NB4 (cell line): ENCODE measurements around the gene NEO1.
"Not testable (repeated sequence)": the region's sequence is repeated elsewhere in the genome, so short reads cannot be mapped to it uniquely, and the experiment has no call there.

ENCODE experiments used
- DNase-seq: peaks from one replicate; pipeline ENCODE4 v3.0.0; 2010; ENCODE audit warnings: low read depth
- H3K4me3 ChIP-seq: one replicate; pipeline ENCODE4 v1.5.1; 2011; ENCODE audit warnings: mild to moderate bottlenecking, low read depth, low read length, moderate library complexity
- MYC ChIP-seq: IDR thresholded peaks from 2 replicates; pipeline ENCODE4 v1.6.1; 2011; ENCODE audit warnings: low read depth, low read length
- POLR2A ChIP-seq: IDR thresholded peaks from 2 replicates; pipeline ENCODE4 v1.6.1; 2011; ENCODE audit warnings: mild to moderate bottlenecking; ENCODE audit not compliant: insufficient read length; ENCODE audit errors: extremely low read depth
- TF ChIP-seq, protein P1 (sequence below): IDR thresholded peaks from one replicate; pipeline ENCODE4 v1.5.1; 2012; ENCODE audit warnings: low read depth, low read length
- TF ChIP-seq, protein P2 (sequence below): IDR thresholded peaks from 2 replicates; pipeline ENCODE4 v1.6.1; 2011; ENCODE audit warnings: low read depth, low read length

NEO1 gene

DNA sequence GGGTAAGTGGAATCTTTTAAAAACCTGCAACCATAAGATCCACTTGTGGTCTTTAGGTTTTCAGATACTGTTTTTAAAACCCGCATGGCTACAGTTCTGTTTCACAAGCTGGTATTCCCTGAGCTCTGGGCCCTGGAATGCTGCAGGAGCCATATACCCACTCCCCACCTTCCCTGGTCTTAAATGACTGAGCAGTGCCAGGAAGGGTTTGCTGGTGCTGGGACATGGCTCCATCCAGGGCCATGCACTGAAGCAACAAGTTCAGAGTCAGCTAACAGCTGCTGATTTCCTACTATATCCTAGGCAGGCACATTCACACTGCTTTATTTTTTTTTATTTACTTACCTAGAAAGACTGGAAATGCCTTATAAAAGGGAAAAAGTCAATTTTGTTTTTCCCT lies 239.2 kb downstream of the NEO1 start:
- TF ChIP-seq, protein P1, sequence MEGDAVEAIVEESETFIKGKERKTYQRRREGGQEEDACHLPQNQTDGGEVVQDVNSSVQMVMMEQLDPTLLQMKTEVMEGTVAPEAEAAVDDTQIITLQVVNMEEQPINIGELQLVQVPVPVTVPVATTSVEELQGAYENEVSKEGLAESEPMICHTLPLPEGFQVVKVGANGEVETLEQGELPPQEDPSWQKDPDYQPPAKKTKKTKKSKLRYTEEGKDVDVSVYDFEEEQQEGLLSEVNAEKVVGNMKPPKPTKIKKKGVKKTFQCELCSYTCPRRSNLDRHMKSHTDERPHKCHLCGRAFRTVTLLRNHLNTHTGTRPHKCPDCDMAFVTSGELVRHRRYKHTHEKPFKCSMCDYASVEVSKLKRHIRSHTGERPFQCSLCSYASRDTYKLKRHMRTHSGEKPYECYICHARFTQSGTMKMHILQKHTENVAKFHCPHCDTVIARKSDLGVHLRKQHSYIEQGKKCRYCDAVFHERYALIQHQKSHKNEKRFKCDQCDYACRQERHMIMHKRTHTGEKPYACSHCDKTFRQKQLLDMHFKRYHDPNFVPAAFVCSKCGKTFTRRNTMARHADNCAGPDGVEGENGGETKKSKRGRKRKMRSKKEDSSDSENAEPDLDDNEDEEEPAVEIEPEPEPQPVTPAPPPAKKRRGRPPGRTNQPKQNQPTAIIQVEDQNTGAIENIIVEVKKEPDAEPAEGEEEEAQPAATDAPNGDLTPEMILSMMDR = no peak
- TF ChIP-seq, protein P2, sequence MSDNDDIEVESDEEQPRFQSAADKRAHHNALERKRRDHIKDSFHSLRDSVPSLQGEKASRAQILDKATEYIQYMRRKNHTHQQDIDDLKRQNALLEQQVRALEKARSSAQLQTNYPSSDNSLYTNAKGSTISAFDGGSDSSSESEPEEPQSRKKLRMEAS = no peak
- no peak for TF ChIP-seq MYC
- no peak for DNase-seq
- no peak overlapping the region for H3K4me3 ChIP-seq

DNA sequence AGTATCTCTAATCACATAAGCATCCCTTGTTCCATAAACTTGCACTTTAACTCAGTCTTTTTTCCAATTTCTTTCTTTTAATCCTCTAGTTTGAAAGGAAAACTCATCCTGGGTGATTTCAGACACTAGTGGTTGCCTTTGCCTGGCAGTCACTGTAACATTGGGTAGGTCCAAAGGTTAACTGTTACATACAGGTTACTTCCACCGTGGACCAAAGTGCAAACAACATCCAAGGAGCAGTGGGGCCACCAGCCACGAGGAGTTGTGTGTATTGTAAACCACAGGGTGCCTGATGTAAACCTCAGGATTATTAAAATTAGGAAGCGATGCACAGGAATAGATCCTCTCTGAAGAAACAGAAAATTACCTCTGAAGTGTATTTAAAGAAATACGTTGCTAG lies 241.5 kb downstream of the NEO1 start:
- no peak for DNase-seq
- TF ChIP-seq, protein P2 = no peak
- no peak for TF ChIP-seq POLR2A
- TF ChIP-seq, protein P1 = no peak
- no peak for TF ChIP-seq MYC
- H3K4me3 ChIP-seq = no peak overlapping the region

DNA sequence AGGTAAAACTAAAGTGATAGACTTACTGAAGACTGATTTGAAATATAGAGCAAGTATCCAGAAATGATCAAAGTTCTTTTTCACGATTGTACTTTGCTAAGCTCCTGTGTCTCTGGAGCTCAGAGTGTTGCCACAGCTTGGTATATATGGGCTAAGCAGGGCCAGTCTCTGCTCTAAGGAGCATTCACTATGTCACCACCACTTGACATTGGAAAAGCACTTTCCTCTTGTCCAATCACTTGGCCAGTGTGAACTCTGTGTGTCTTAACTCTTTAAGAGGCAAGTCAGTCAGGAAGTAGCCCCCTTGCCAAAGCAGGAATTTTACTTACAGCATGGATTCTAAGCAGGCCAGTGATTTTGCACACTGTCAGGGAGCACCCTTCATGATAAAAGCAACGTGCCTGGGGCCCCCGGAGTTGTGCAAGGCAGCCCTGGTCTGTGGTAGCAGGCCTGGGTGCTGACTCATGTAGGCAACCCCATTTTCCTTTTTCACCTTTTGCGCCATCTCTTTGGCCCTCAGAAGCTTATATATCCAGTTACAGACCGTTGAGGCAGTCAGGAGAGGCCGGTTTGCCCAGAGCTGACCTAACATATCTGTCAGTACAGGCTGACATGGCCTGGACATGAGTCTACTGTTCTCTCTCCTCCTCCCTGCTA lies 243.5 kb downstream of the NEO1 start:
- TF ChIP-seq POLR2A (no peak), MYC (peak; percentile 44; the same call in 1 of the 2 replicates)
- TF ChIP-seq, protein P1 = no peak
- TF ChIP-seq, protein P2 = peak; percentile 27; the same call in 1 of the 2 replicates
- peak; percentile 89 for DNase-seq
- H3K4me3 ChIP-seq = no peak overlapping the region

DNA sequence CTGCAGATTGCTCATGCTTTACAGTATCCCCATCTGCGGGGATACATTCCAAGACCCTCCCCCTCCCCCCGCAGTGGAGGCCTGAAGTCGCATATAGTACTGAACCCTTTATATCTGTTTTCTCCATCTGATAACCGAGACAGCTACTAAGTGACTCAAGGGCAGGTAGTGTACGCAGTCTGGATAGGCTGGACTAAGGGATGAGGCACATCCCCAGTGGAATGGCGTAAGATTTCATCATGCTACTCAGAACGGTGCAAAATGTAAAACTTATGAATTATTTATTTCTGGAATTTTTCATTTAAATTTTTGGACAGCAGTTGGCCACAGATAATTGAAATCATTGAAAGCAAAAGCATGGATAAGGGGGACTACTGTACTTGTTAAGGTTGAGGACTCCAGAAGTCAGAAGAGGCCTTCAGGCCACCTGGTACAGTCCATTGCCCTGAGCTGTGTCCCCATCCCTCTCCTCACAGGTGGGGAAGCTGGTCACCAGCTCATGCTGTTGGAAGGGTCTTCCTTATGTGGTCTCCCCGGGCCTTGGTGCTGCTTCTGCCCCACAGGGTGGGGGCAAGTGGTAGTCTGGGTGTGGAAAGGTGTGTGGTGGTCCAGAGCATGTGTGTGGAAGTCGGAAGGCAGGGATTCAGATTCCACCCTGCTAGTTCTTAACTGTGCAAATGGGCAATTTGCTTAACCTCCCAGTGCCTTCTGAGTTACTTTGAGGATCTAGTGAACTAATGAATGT lies 244.5 kb downstream of the NEO1 start:
- no peak for DNase-seq
- TF ChIP-seq POLR2A (no peak), MYC (no peak)
- TF ChIP-seq, protein P1 = no peak
- TF ChIP-seq, protein P2 = no peak
- no peak overlapping the region for H3K4me3 ChIP-seq

DNA sequence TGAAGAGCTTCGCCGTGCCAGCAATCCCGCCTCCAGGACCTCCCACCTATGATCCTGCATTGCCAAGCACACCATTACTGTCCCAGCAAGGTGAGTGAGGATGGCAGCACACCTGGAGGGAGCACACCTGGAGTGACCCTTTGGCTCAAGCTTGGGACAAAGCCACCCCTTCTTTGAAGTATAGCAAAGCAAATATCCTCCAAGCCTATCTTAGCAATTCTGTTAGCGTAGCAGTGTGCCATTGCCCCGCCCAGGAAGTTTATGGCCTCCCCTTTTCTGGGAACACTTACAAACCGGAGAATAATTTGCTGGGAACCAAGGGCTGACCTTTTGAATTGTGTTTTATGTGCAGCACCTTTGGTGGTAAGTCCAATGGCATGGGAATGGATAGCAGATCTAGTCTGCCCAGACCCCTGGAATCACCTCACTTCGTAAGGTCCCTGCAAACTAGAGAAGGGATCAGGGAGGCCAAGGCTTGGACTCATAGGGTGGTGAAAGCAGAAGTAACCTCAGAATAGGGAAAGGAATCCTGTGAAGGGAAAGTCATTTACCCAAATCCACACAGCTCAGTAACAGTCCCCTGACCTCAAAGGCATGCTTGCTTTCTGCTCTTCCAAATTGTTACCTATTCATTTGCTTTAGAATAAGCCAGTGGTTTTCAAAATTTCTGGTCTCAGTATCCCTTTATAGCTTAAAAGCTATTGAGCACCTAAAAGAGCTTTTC lies 246.4 kb downstream of the NEO1 start:
- TF ChIP-seq, protein P2 = no peak
- TF ChIP-seq, protein P1 = no peak
- TF ChIP-seq MYC (no peak), POLR2A (no peak)
- H3K4me3 ChIP-seq = no peak overlapping the region
- DNase-seq = no peak

DNA sequence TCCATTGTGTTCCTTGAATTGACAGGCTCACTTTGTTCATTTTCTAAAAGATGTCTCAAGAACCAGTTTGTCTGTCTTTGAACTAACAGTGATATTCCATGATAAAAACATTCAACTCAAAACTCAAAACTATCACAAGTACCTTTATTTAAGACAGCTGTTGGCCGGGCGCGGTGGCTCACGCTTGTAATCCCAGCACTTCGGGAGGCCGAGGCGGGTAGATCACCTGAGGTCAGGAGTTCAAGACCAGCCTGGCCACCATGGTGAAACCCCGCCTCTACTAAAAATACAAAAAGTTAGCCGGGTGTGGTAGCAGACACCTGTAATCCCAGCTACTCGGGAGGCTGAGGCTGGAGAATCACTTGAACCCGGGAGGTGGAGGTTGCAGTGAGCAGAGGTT lies 248.0 kb downstream of the NEO1 start:
- not testable (repeated sequence) for DNase-seq

More for the DNA sequence above, 248.0 kb downstream of the NEO1 start:
- not testable (repeated sequence) for H3K4me3 ChIP-seq
